ENCODE results near the gene USP32.
A peak's percentile ranks its signal among the peaks of the same experiment; 100 is the strongest.
"Not testable (repeated sequence)": the region's sequence is repeated elsewhere in the genome, so short reads cannot be mapped to it uniquely, and the experiment has no call there.

The USP32 gene

GRCh38 chr17:60327134-60327900 lies 64.6 kb downstream of the USP32 start:
- DNase-seq = peak; percentile 61

- DNase-seq = no peak
Measured at GRCh38 chr17:60326702-60327101, 65.2 kb downstream of the USP32 start.

GRCh38 chr17:60325730-60326524 lies 66.0 kb downstream of the USP32 start:
- DNase-seq = no peak

GRCh38 chr17:60323754-60324153 lies 68.2 kb downstream of the USP32 start:
- no peak for DNase-seq

- no peak for DNase-seq
Measured at GRCh38 chr17:60322056-60322387, 69.9 kb downstream of the USP32 start.

- DNase-seq = no peak
Measured at GRCh38 chr17:60321336-60322055, 70.4 kb downstream of the USP32 start.

- no peak for DNase-seq
Measured at GRCh38 chr17:60318830-60319229, 73.1 kb downstream of the USP32 start.

- no peak for DNase-seq
Measured at GRCh38 chr17:60318326-60318725, 73.6 kb downstream of the USP32 start.

GRCh38 chr17:60315650-60316049 lies 76.3 kb downstream of the USP32 start:
- DNase-seq = no peak

GRCh38 chr17:60314900-60315299 lies 77.0 kb downstream of the USP32 start:
- not testable (repeated sequence) for DNase-seq

GRCh38 chr17:60314423-60314822 lies 77.5 kb downstream of the USP32 start:
- no peak for DNase-seq

- DNase-seq = no peak
Measured at GRCh38 chr17:60311936-60312335, 80.0 kb downstream of the USP32 start.

- DNase-seq = no peak
Measured at GRCh38 chr17:60311186-60311585, 80.7 kb downstream of the USP32 start.

GRCh38 chr17:60305141-60305540 lies 86.8 kb downstream of the USP32 start:
- no peak for DNase-seq

GRCh38 chr17:60304502-60304901 lies 87.4 kb downstream of the USP32 start:
- DNase-seq = no peak

- no peak for DNase-seq
Measured at GRCh38 chr17:60303406-60304099, 88.4 kb downstream of the USP32 start.

GRCh38 chr17:60301649-60302048 lies 90.3 kb downstream of the USP32 start:
- no peak for DNase-seq

- DNase-seq = no peak
Measured at GRCh38 chr17:60300949-60301348, 91.0 kb downstream of the USP32 start.

GRCh38 chr17:60300011-60300410 lies 91.9 kb downstream of the USP32 start:
- no peak for DNase-seq

- no peak for DNase-seq
Measured at GRCh38 chr17:60297760-60298401, 94.1 kb downstream of the USP32 start.

- no peak for DNase-seq
Measured at GRCh38 chr17:60296177-60296576, 95.8 kb downstream of the USP32 start.

GRCh38 chr17:60293580-60294335 lies 98.2 kb downstream of the USP32 start:
- no peak for DNase-seq
